Epithelial cell of esophagus (primary cell): ENCODE data around the gene CDC45.
"Not testable (repeated sequence)": the region's sequence is repeated elsewhere in the genome, so short reads cannot be mapped to it uniquely, and the experiment has no call there.

Source experiments
- DNase-seq: peaks from one replicate; pipeline ENCODE4 v3.0.0; 2010; ENCODE audit warnings: low read depth
- H3K4me3 ChIP-seq: 2 replicates; pipeline ENCODE4 v1.5.1; 2011; ENCODE audit warnings: mild to moderate bottlenecking, low read length, control low read depth
- CTCF ChIP-seq: IDR thresholded peaks from 2 replicates; pipeline ENCODE4 v1.5.1; 2011; ENCODE audit warnings: low read depth, mild to moderate bottlenecking, low read length, control low read depth, inconsistent platforms; ENCODE audit not compliant: insufficient read depth; ENCODE audit errors: missing control alignments

CDC45 gene

GRCh38 chr22:19530751-19531150 lies 51.0 kb downstream of the CDC45 start:
- TF ChIP-seq CTCF = no peak
- DNase-seq = no peak
- no peak overlapping the region for H3K4me3 ChIP-seq

DNA sequence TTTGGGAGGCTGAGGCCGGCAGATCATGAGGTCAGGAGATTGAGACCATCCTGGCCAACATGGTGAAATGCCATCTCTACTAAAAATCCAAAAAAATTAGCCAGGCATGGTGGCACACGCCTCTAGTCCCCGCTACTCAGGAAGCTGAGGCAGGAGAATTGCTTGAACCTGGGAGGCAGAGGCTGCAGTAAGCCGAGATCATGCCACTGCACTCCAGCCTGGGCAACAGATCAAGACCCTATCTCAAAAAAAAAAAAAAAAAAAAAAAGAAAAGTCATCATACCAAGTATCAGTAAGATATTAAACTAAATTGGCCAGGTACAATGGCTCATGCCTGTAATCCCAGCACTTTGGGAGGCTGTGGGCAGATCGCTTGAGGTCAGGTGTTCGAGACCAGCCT lies 51.6 kb downstream of the CDC45 start:
- not testable (repeated sequence) for H3K4me3 ChIP-seq, DNase-seq

- TF ChIP-seq CTCF = no peak
- H3K4me3 ChIP-seq = no peak overlapping the region
- DNase-seq = no peak
These were observed 53.4 kb downstream of the CDC45 start for GRCh38 chr22:19533049-19533626.

- TF ChIP-seq CTCF = no peak
- no peak for DNase-seq
- no peak overlapping the region for H3K4me3 ChIP-seq
These were observed 54.1 kb downstream of the CDC45 start for GRCh38 chr22:19533857-19534256.

DNA sequence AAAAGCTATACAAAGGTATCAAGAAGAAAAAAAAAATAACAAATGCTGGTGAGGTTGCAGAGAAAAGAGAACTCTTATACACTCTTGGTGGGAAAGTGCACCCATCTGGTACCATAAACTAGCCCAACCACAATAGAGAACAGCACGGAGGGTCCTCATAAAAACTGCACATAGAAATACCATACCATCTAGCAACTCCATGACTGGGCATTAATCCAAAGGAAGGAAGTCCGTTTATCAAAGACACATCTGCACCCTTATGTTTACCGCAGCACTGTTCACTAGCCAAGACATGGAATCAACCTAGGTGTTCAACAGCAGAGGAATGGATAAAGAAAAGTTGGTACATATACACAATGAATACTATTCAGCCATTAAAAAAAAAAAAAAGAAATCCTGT lies 55.3 kb downstream of the CDC45 start:
- H3K4me3 ChIP-seq = no peak overlapping the region
- no peak for TF ChIP-seq CTCF
- no peak for DNase-seq

DNA sequence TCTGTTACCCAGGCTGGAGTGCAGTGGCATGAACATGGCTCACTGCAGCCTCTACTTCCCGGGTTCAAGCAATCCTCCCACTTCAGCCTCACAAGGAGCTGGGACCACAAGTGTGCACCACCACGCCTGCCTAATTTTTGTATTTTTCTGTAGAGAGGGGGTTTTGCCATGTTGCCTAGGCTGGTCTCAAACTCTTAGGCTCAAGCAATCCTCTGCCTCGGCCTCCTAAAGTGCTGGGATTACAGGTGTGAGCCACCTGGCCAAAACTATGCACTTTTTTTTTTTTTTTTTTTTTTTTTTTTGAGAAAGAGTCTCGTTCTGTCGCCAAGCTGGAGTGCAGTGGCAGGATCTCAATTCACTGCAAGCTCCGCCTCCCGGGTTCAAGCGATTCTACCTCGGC lies 56.8 kb downstream of the CDC45 start:
- H3K4me3 ChIP-seq = no peak overlapping the region
- TF ChIP-seq CTCF = no peak
- no peak for DNase-seq

DNA sequence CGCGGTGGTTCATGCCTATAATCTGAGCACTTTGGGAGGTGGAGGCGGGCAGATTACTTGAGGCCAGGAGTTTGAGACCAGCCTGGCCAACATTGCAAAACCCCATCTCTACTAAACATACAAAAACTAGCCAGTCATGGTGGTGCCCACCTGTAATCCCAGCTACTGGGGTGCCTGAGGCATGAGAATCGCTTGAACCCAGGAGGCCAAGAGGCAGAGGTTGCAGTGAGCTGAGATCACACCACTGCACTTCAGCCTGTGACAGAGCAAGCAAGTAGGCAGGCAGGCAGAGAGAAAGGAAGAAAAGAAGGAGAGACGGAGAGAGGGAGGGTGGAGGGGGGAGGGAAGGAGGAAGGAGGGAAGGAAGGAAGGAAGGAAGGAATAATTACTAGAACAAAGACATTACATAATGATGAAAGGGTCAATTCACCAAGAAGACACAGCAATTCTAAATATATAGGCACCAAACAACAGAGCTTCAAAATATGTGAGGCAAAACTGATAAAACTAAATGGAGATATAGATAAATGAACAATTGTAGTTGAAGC lies 58.3 kb downstream of the CDC45 start:
- H3K4me3 ChIP-seq = no peak overlapping the region

More for the DNA sequence above, 58.3 kb downstream of the CDC45 start:
- TF ChIP-seq CTCF = no peak
- DNase-seq = no peak
